Measurements from ENCODE around the gene MBNL3.

GRCh38 chrX:132401935-132402334 lies 86.9 kb downstream of the MBNL3 start:
- TF ChIP-seq CTCF (conservative IDR thresholded peaks at IDR 0.05; ENCODE audit: low read depth, low read length) (no peak), EZH2 (IDR thresholded peaks at IDR 0.05; ENCODE audit: borderline replicate concordance, low read depth, low read length, poor library complexity, severe bottlenecking) (no peak)
